Measurements from ENCODE around the gene KCNT2.
"Not testable (repeated sequence)": the region's sequence is repeated elsewhere in the genome, so short reads cannot be mapped to it uniquely, and the experiment has no call there.

The KCNT2 gene

GRCh38 chr1:196590012-196590708, 18.1 kb downstream of the KCNT2 start:
- no peak for DNase-seq

GRCh38 chr1:196584696-196585095, 23.5 kb downstream of the KCNT2 start:
- no peak for DNase-seq

GRCh38 chr1:196577386-196577785, 30.9 kb downstream of the KCNT2 start:
- no peak for DNase-seq

- no peak for DNase-seq
These were observed 35.0 kb downstream of the KCNT2 start for GRCh38 chr1:196573226-196573625.

- no peak for DNase-seq
These were observed 41.0 kb downstream of the KCNT2 start for GRCh38 chr1:196567238-196567637.

- DNase-seq, result no peak
These were observed 44.5 kb downstream of the KCNT2 start for GRCh38 chr1:196563768-196564167.

GRCh38 chr1:196559314-196559713, 48.9 kb downstream of the KCNT2 start:
- no peak for DNase-seq

GRCh38 chr1:196558411-196558810, 49.8 kb downstream of the KCNT2 start:
- DNase-seq, result no peak

GRCh38 chr1:196557797-196558196, 50.4 kb downstream of the KCNT2 start:
- DNase-seq, result no peak

GRCh38 chr1:196550731-196551130, 57.5 kb downstream of the KCNT2 start:
- no peak for DNase-seq

- no peak for DNase-seq
These were observed 61.7 kb downstream of the KCNT2 start for GRCh38 chr1:196546272-196547111.

- DNase-seq, result no peak
These were observed 63.0 kb downstream of the KCNT2 start for GRCh38 chr1:196545222-196545621.

- no peak for DNase-seq
These were observed 63.6 kb downstream of the KCNT2 start for GRCh38 chr1:196544617-196545016.

- DNase-seq, result no peak
These were observed 64.4 kb downstream of the KCNT2 start for GRCh38 chr1:196543833-196544232.

GRCh38 chr1:196538473-196538872, 69.8 kb downstream of the KCNT2 start:
- no peak for DNase-seq

GRCh38 chr1:196535727-196536126, 72.5 kb downstream of the KCNT2 start:
- no peak for DNase-seq

GRCh38 chr1:196531737-196532524, 76.3 kb downstream of the KCNT2 start:
- no peak for DNase-seq

GRCh38 chr1:196527919-196528318, 80.3 kb downstream of the KCNT2 start:
- no peak for DNase-seq

GRCh38 chr1:196522574-196523345, 85.5 kb downstream of the KCNT2 start:
- DNase-seq, result not testable (repeated sequence)

- DNase-seq, result no peak
These were observed 91.0 kb downstream of the KCNT2 start for GRCh38 chr1:196517193-196517592.

GRCh38 chr1:196516373-196516772, 91.9 kb downstream of the KCNT2 start:
- no peak for DNase-seq

GRCh38 chr1:196515904-196516303, 92.3 kb downstream of the KCNT2 start:
- DNase-seq, result no peak

GRCh38 chr1:196513821-196514220, 94.4 kb downstream of the KCNT2 start:
- no peak for DNase-seq
